WTC11 (cell line): Measurements from ENCODE around the gene TRAF3IP1. TPM values are rescaled to one million over a fixed set of nuclear protein-coding genes. Genes with fewer than 3 reads are reported as not detected.

Experiments
- ATAC-seq: fragments of 200-7000 bp; cut with Tn5 transposase; 2 replicates; pipeline ENCODE4 v1.10.0; 2021; ENCODE audit warnings: mild to moderate bottlenecking, moderate library complexity
- CTCF ChIA-PET: fragments of 300-600 bp; sonication (Branson Sonifier 250); formaldehyde crosslinking; loops from one replicate; lab custom pipeline; 2021; ENCODE audit warnings: antibody characterized with exemption; lab: Charles Lee
- POLR2A ChIA-PET: fragments of 350-600 bp; sonication (Branson Sonifier 250); formaldehyde crosslinking; loops from one replicate; lab custom pipeline; 2021; ENCODE audit warnings: antibody characterized with exemption; lab: Charles Lee
- DNase-seq: peaks from one replicate; pipeline ENCODE4 v3.0.0; 2021; ENCODE audit warnings: low spot score
- H3K27ac Mint-ChIP-seq: 2 replicates; pipeline ENCODE4 v1.8.0; 2021; ENCODE audit warnings: mixed read lengths
- H3K27me3 Mint-ChIP-seq: 2 replicates; pipeline ENCODE4 v1.8.0; 2021; ENCODE audit warnings: low read depth, mild to moderate bottlenecking, moderate library complexity, mixed read lengths
- H3K36me3 Mint-ChIP-seq: 2 replicates; pipeline ENCODE4 v1.8.0; 2021; ENCODE audit warnings: mixed read lengths
- H3K4me1 Mint-ChIP-seq: 2 replicates; pipeline ENCODE4 v1.8.0; 2022; ENCODE audit warnings: mixed read lengths
- H3K4me3 Mint-ChIP-seq: 2 replicates; pipeline ENCODE4 v1.8.0; 2021; ENCODE audit warnings: mild to moderate bottlenecking, moderate library complexity, mixed read lengths
- H3K9me3 Mint-ChIP-seq: 2 replicates; pipeline ENCODE4 v1.8.0; 2021; ENCODE audit warnings: mixed read lengths
- AFF4 ChIP-seq: sonication (generic); formaldehyde crosslinking; IDR thresholded peaks from 2 replicates; pipeline ENCODE4 v1.8.1; 2023; ENCODE audit warnings: mild to moderate bottlenecking, missing genetic modification reagents, borderline replicate concordance
- ATF3 ChIP-seq: sonication (generic); formaldehyde crosslinking; conservative IDR thresholded peaks from 2 replicates; pipeline ENCODE4 v1.8.1; 2022; ENCODE audit warnings: mild to moderate bottlenecking, missing genetic modification reagents
- EMX1 ChIP-seq: fragments of 250-450 bp; sonication (Bioruptor Pico); IDR thresholded peaks from 2 replicates; pipeline ENCODE4 v1.8.0; 2021; ENCODE audit warnings: mild to moderate bottlenecking
- ESRRA ChIP-seq: sonication (generic); formaldehyde crosslinking; IDR thresholded peaks from 2 replicates; pipeline ENCODE4 v1.8.1; 2022; ENCODE audit warnings: mild to moderate bottlenecking, missing genetic modification reagents, borderline replicate concordance
- FOXJ3 ChIP-seq: sonication (generic); formaldehyde crosslinking; IDR thresholded peaks from 2 replicates; pipeline ENCODE4 v1.9.0; 2021; ENCODE audit warnings: missing genetic modification reagents, mild to moderate bottlenecking, borderline replicate concordance
- FOXP1 ChIP-seq: sonication (generic); formaldehyde crosslinking; IDR thresholded peaks from 2 replicates; pipeline ENCODE4 v1.8.0; 2022; ENCODE audit warnings: missing genetic modification reagents, mild to moderate bottlenecking, moderate library complexity, borderline replicate concordance
- GRHL2 ChIP-seq: fragments of 250-450 bp; sonication (Bioruptor Pico); IDR thresholded peaks from 2 replicates; pipeline ENCODE4 v1.8.0; 2022; ENCODE audit warnings: mild to moderate bottlenecking, moderate library complexity; ENCODE audit not compliant: insufficient replicate concordance, severe bottlenecking
- GTF2I ChIP-seq: fragments of 250-450 bp; sonication (Bioruptor Pico); conservative IDR thresholded peaks from 2 replicates; pipeline ENCODE4 v1.4.0; 2021; ENCODE audit warnings: mild to moderate bottlenecking
- IRF2 ChIP-seq: sonication (generic); formaldehyde crosslinking; IDR thresholded peaks from 2 replicates; pipeline ENCODE4 v1.8.0; 2022; ENCODE audit warnings: low read depth, missing genetic modification reagents, borderline replicate concordance
- JUN ChIP-seq: sonication (generic); formaldehyde crosslinking; IDR thresholded peaks from 2 replicates; pipeline ENCODE4 v1.8.0; 2023; ENCODE audit warnings: mild to moderate bottlenecking, missing genetic modification reagents
- MYBL2 ChIP-seq: sonication (generic); formaldehyde crosslinking; IDR thresholded peaks from 2 replicates; pipeline ENCODE4 v1.8.1; 2023; ENCODE audit warnings: mild to moderate bottlenecking, moderate library complexity, missing genetic modification reagents
- NFATC4 ChIP-seq: fragments of 250-450 bp; sonication (Bioruptor Pico); IDR thresholded peaks from 2 replicates; pipeline ENCODE4 v1.9.0; 2021; ENCODE audit warnings: mild to moderate bottlenecking
- NR1H2 ChIP-seq: sonication (generic); formaldehyde crosslinking; IDR thresholded peaks from 2 replicates; pipeline ENCODE4 v1.9.0; 2021; ENCODE audit warnings: mild to moderate bottlenecking, moderate library complexity, missing genetic modification reagents
- NR2C2 ChIP-seq: sonication (generic); formaldehyde crosslinking; IDR thresholded peaks from 2 replicates; pipeline ENCODE4 v1.8.0; 2022; ENCODE audit warnings: mild to moderate bottlenecking, missing genetic modification reagents
- NR3C1 ChIP-seq: sonication (generic); formaldehyde crosslinking; conservative IDR thresholded peaks from 2 replicates; pipeline ENCODE4 v1.8.1; 2023; ENCODE audit warnings: low read depth, mild to moderate bottlenecking, missing genetic modification reagents
- RELA ChIP-seq: sonication (generic); formaldehyde crosslinking; IDR thresholded peaks from 2 replicates; pipeline ENCODE4 v1.8.1; 2022; ENCODE audit warnings: missing genetic modification reagents, mild to moderate bottlenecking, borderline replicate concordance
- SOX15 ChIP-seq: fragments of 250-450 bp; sonication (Bioruptor Pico); IDR thresholded peaks from 2 replicates; pipeline ENCODE4 v1.9.0; 2021; ENCODE audit warnings: mild to moderate bottlenecking
- TCF7 ChIP-seq: sonication (generic); formaldehyde crosslinking; IDR thresholded peaks from 2 replicates; pipeline ENCODE4 v1.8.0; 2022; ENCODE audit warnings: mild to moderate bottlenecking, low read depth, missing genetic modification reagents, moderate library complexity
- TEAD1 ChIP-seq: sonication (generic); formaldehyde crosslinking; IDR thresholded peaks from 2 replicates; pipeline ENCODE4 v1.8.0; 2022; ENCODE audit warnings: mild to moderate bottlenecking, missing genetic modification reagents
- ZBTB21 ChIP-seq: sonication (generic); formaldehyde crosslinking; IDR thresholded peaks from 2 replicates; pipeline ENCODE4 v1.8.1; 2023; ENCODE audit warnings: mild to moderate bottlenecking, missing genetic modification reagents, borderline replicate concordance
- ZMAT4 ChIP-seq: fragments of 250-450 bp; sonication (Bioruptor Pico); IDR thresholded peaks from 2 replicates; pipeline ENCODE4 v1.9.0; 2021; ENCODE audit warnings: mild to moderate bottlenecking
- ZNF121 ChIP-seq: sonication (generic); formaldehyde crosslinking; IDR thresholded peaks from 2 replicates; pipeline ENCODE4 v1.8.0; 2023; ENCODE audit warnings: missing genetic modification reagents
- ZNF232 ChIP-seq: sonication (generic); formaldehyde crosslinking; IDR thresholded peaks from 2 replicates; pipeline ENCODE4 v1.8.0; 2022; ENCODE audit warnings: mild to moderate bottlenecking, missing genetic modification reagents
- ZNF416 ChIP-seq: fragments of 250-450 bp; sonication (Bioruptor Pico); IDR thresholded peaks from 2 replicates; pipeline ENCODE4 v1.9.0; 2021; ENCODE audit warnings: mild to moderate bottlenecking, inconsistent platforms
- ZNF423 ChIP-seq: fragments of 250-450 bp; sonication (Bioruptor Pico); IDR thresholded peaks from 2 replicates; pipeline ENCODE4 v2.1.2; 2022; ENCODE audit warnings: mild to moderate bottlenecking, moderate library complexity
- total RNA-seq: library from RNA; stranded (reverse); gene quantifications from 3 replicates; pipeline ENCODE4 v1.2.3, GENCODE V29; 2021
- TF ChIP-seq, protein P1 (sequence below): sonication (generic); formaldehyde crosslinking; IDR thresholded peaks from 2 replicates; pipeline ENCODE4 v1.8.1; 2023; ENCODE audit warnings: mild to moderate bottlenecking, missing genetic modification reagents, moderate library complexity

TRAF3IP1 gene
- total RNA-seq, 1 experiment from 2014 or later: 18.7 TPM

DNA sequence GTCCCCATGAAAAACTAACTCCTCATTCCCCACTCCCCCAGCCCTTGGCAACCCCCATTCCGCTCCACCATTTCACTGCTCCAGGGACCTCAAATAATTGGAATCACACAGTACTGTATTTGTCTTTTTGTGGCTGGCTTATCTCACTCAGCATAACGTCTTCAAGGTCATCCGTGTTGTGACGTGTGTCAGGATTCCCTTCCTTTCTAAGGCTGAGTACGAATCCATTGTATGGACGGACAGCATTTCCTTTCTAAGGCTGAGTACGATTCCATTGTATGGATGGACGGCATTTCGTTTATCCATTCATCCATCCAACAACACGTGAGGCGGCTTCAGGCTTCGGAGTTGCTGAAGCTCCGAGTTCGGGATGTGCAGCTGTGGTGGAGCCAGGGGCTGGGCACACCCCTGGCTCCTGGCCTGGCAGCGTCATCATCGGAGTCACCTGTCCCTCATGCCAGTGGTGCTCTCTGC lies 105.2 kb downstream of the TRAF3IP1 start:
- Mint-ChIP-seq H3K4me1 (peaks cover 30% of the 10 kb centered on the region), H3K27ac (peak overlapping the region; percentile 65; the same call in 1 of the 2 replicates), H3K36me3 (no peaks in the 10 kb centered on the region), H3K4me3 (peak overlapping the region; percentile 95; the same call in 1 of the 2 replicates)
- ChIA-PET CTCF (interaction anchor here (0.7 kb wide), 1 partner anchor 68 kb away, joined by 3 read pairs; no protein-coding TSS in a partner anchor), POLR2A (no interaction called here)
- ATAC-seq: no peak
- TF ChIP-seq IRF2 (no peak), ZNF232 (CRISPR knock-in tag) (no peak), ZNF121 (no peak), RELA (CRISPR knock-in tag) (no peak), MYBL2 (CRISPR knock-in tag) (no peak), GRHL2 (no peak), AFF4 (CRISPR knock-in tag) (no peak), ZMAT4 (CRISPR knock-in tag) (no peak), FOXP1 (CRISPR knock-in tag) (no peak), TEAD1 (CRISPR knock-in tag) (no peak), FOXJ3 (no peak), TCF7 (CRISPR knock-in tag) (no peak), EMX1 (CRISPR knock-in tag) (no peak)
- TF ChIP-seq, protein P1, sequence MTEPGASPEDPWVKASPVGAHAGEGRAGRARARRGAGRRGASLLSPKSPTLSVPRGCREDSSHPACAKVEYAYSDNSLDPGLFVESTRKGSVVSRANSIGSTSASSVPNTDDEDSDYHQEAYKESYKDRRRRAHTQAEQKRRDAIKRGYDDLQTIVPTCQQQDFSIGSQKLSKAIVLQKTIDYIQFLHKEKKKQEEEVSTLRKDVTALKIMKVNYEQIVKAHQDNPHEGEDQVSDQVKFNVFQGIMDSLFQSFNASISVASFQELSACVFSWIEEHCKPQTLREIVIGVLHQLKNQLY (CRISPR knock-in tag): no peak
- TF ChIP-seq, all 79 proteins: peak for 0
- Mint-ChIP-seq H3K9me3 (no peaks in the 10 kb centered on the region), H3K27me3 (no peaks in the 10 kb centered on the region)
- no peak for DNase-seq

DNA sequence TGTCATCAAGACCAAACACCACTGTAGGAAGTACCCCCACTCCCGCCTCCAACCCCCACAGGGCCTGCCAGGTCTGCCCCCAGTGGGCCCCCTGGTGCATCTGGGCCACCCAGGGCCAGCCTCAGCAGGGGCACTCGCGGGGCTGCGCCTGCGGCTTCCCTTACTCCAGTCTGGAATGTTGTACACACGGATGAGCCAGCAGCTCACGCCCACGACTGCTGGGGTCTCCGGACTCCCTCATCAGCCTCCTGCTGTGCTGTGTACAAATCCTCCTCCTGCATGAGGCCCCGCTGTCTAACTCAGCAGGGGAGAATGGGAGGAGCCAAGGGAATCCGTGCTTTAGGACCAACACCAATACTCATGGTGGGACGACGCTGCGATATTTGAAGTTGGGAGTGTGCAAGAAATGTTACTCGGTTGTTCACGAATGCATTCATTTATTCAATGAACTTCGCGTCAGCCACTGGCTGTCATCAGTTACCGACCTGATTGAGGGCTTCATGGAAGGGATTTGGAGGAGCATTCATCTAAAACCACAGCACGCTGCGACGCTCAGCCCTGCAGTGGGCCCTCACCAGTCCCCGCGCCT lies 105.8 kb downstream of the TRAF3IP1 start:
- peak overlapping the region; percentile 95 for H3K4me3 Mint-ChIP-seq
- DNase-seq (no peak), ATAC-seq (no peak)
- TF ChIP-seq ZNF423 (peak; percentile 91), NR2C2 (CRISPR knock-in tag) (no peak)
- peak overlapping the region; percentile 97 for H3K27ac Mint-ChIP-seq
- peaks cover 25% of the 10 kb centered on the region for H3K4me1 Mint-ChIP-seq
- no peaks in the 10 kb centered on the region for H3K27me3 Mint-ChIP-seq
- ChIA-PET POLR2A (no interaction called here), CTCF (interaction anchor here (0.7 kb wide), 1 partner anchor 68 kb away, joined by 3 read pairs; no protein-coding TSS in a partner anchor)
- H3K9me3 Mint-ChIP-seq: no peaks in the 10 kb centered on the region
- no peaks in the 10 kb centered on the region for H3K36me3 Mint-ChIP-seq

GRCh38 chr2:238426568-238427434 lies 106.5 kb downstream of the TRAF3IP1 start, which contains the start of gene ASB1:
ASB1 (plus strand) TSS chr2:238426927; CDS start chr2:238427071, 144 bp downstream.
- ChIA-PET CTCF (interaction anchor here (1.9 kb wide), 1 partner anchor 59 kb away, joined by 7 read pairs; no protein-coding TSS in a partner anchor), POLR2A (no interaction called here)
- ATAC-seq: peak; percentile 82
- H3K4me1 Mint-ChIP-seq: peaks cover 19% of the 10 kb centered on the region
- no peaks in the 10 kb centered on the region for H3K27me3 Mint-ChIP-seq
- H3K27ac Mint-ChIP-seq: peak within 1 kb of the TSS; percentile 97
- H3K36me3 Mint-ChIP-seq: no peaks in the 10 kb centered on the region
- peak within 1 kb of the TSS; percentile 95 for H3K4me3 Mint-ChIP-seq
- no peaks in the 10 kb centered on the region for H3K9me3 Mint-ChIP-seq
- DNase-seq: peak; percentile 80
- TF ChIP-seq TCF7 (CRISPR knock-in tag): 0 out of 2 replicates have a peak, but pooled peaks have one; percentile 35
- 0 out of 2 replicates have a peak, but pooled peaks have one; percentile 50 for TF ChIP-seq JUN
- TF ChIP-seq NR1H2 (CRISPR knock-in tag): no peak
- no peak for TF ChIP-seq ZBTB21 (CRISPR knock-in tag)
- TF ChIP-seq NR3C1 (CRISPR knock-in tag): no peak
- TF ChIP-seq ATF3: 0 out of 2 replicates have a peak, but pooled peaks have one; percentile 1
- no peak for TF ChIP-seq SOX15 (CRISPR knock-in tag)
- TF ChIP-seq ESRRA (CRISPR knock-in tag): peak; percentile 78; the same call in 1 of the 2 replicates
- TF ChIP-seq GTF2I: no peak
- TF ChIP-seq NFATC4 (CRISPR knock-in tag): no peak
- no peak for TF ChIP-seq ZNF416 (CRISPR knock-in tag)
